ENCODE results near the gene PCDH15. TPM values are rescaled to one million over a fixed set of nuclear protein-coding genes. Genes with fewer than 3 reads are reported as not detected.

PCDH15 gene
- total RNA-seq, 1 experiment from 2014 or later, result not detected

GRCh38 chr10:54728511-54728910 lies 72.5 kb downstream of the PCDH15 start:
- BruUV-seq (replicated peaks), result no TSS peak
- no peaks in the 10 kb centered on the region for H3K36me3 ChIP-seq (ENCODE audit: insufficient read depth, low read length, poor library complexity, severe bottlenecking)
- TF ChIP-seq, protein P1, sequence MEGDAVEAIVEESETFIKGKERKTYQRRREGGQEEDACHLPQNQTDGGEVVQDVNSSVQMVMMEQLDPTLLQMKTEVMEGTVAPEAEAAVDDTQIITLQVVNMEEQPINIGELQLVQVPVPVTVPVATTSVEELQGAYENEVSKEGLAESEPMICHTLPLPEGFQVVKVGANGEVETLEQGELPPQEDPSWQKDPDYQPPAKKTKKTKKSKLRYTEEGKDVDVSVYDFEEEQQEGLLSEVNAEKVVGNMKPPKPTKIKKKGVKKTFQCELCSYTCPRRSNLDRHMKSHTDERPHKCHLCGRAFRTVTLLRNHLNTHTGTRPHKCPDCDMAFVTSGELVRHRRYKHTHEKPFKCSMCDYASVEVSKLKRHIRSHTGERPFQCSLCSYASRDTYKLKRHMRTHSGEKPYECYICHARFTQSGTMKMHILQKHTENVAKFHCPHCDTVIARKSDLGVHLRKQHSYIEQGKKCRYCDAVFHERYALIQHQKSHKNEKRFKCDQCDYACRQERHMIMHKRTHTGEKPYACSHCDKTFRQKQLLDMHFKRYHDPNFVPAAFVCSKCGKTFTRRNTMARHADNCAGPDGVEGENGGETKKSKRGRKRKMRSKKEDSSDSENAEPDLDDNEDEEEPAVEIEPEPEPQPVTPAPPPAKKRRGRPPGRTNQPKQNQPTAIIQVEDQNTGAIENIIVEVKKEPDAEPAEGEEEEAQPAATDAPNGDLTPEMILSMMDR (conservative IDR thresholded peaks at IDR 0.05; ENCODE audit: low read depth, low read length), result no peak
- TF ChIP-seq EZH2 (IDR thresholded peaks at IDR 0.05; ENCODE audit: borderline replicate concordance, low read depth, low read length, poor library complexity, severe bottlenecking), result no peak
- intact Hi-C loops (cut with micrococcal nuclease; ENCODE audit: unreplicated experiment), result no loop called here
- DNase-seq (ENCODE audit: low spot score), result no peak
- H3K9me3 ChIP-seq (ENCODE audit: low read depth, low read length, poor library complexity, severe bottlenecking), result peaks cover 15% of the 10 kb centered on the region
- H3K27me3 ChIP-seq (replicated peaks; ENCODE audit: insufficient read depth, low read depth, low read length, poor library complexity), result no peaks in the 10 kb centered on the region
- H3K4me3 ChIP-seq (ENCODE audit: low read depth, low read length, poor library complexity, severe bottlenecking), result no peak overlapping the region
- no peak overlapping the region for H3K27ac ChIP-seq (ENCODE audit: low read depth, low read length, poor library complexity, severe bottlenecking)
- POLR2A ChIA-PET (ENCODE audit: low non-redundant PET), result no interaction called here
- no peaks in the 10 kb centered on the region for H3K4me1 ChIP-seq (ENCODE audit: insufficient read depth, low read length, poor library complexity, severe bottlenecking)
- CTCF ChIA-PET, result no interaction called here

DNA sequence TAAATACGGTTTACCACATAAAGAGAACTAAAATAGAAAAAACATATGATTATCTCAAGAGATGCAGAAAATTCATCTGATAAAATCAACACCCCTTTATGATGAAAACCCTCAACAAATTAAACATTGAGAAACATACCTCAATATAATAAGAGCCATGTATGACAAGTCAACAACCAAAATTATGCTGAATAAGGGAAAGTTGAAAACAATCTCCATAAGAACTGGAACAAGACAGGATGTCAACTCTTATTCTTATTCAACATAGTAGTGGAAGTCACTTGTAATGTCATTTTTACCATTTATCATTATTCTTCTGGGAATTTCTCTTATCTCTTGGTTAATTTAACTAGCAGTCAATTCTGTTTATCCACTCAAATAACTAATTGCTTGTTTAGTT lies 79.0 kb downstream of the PCDH15 start:
- Histone ChIP-seq H3K36me3 (ENCODE audit: insufficient read depth, low read length, poor library complexity, severe bottlenecking) (no peaks in the 10 kb centered on the region), H3K27me3 (replicated peaks; ENCODE audit: insufficient read depth, low read depth, low read length, poor library complexity) (no peaks in the 10 kb centered on the region), H3K9me3 (ENCODE audit: low read depth, low read length, poor library complexity, severe bottlenecking) (peaks cover 26% of the 10 kb centered on the region), H3K4me1 (ENCODE audit: insufficient read depth, low read length, poor library complexity, severe bottlenecking) (no peaks in the 10 kb centered on the region), H3K27ac (ENCODE audit: low read depth, low read length, poor library complexity, severe bottlenecking) (no peak overlapping the region), H3K4me3 (ENCODE audit: low read depth, low read length, poor library complexity, severe bottlenecking) (no peak overlapping the region)
- BruUV-seq (replicated peaks), result no TSS peak
- POLR2A ChIA-PET (ENCODE audit: low non-redundant PET), result no interaction called here
- CTCF ChIA-PET, result no interaction called here
- DNase-seq (ENCODE audit: low spot score), result no peak
- TF ChIP-seq EZH2 (IDR thresholded peaks at IDR 0.05; ENCODE audit: borderline replicate concordance, low read depth, low read length, poor library complexity, severe bottlenecking), result no peak
- TF ChIP-seq, protein P1 (conservative IDR thresholded peaks at IDR 0.05; ENCODE audit: low read depth, low read length), result no peak
- intact Hi-C loops (cut with micrococcal nuclease; ENCODE audit: unreplicated experiment), result no loop called here

- CTCF ChIA-PET, result no interaction called here
- POLR2A ChIA-PET (ENCODE audit: low non-redundant PET), result no interaction called here
Measured at GRCh38 chr10:54710918-54711317, 90.1 kb downstream of the PCDH15 start.

More at GRCh38 chr10:54710918-54711317, 90.1 kb downstream of the PCDH15 start:
- H3K36me3 ChIP-seq (ENCODE audit: insufficient read depth, low read length, poor library complexity, severe bottlenecking), result no peaks in the 10 kb centered on the region
- peaks cover 14% of the 10 kb centered on the region for H3K9me3 ChIP-seq (ENCODE audit: low read depth, low read length, poor library complexity, severe bottlenecking)
- BruUV-seq (replicated peaks), result no TSS peak
- TF ChIP-seq, protein P1 (conservative IDR thresholded peaks at IDR 0.05; ENCODE audit: low read depth, low read length), result no peak
- TF ChIP-seq EZH2 (IDR thresholded peaks at IDR 0.05; ENCODE audit: borderline replicate concordance, low read depth, low read length, poor library complexity, severe bottlenecking), result no peak
- H3K27me3 ChIP-seq (replicated peaks; ENCODE audit: insufficient read depth, low read depth, low read length, poor library complexity), result no peaks in the 10 kb centered on the region
- intact Hi-C loops (cut with micrococcal nuclease; ENCODE audit: unreplicated experiment), result no loop called here
- no peak overlapping the region for H3K4me3 ChIP-seq (ENCODE audit: low read depth, low read length, poor library complexity, severe bottlenecking)
- H3K27ac ChIP-seq (ENCODE audit: low read depth, low read length, poor library complexity, severe bottlenecking), result no peak overlapping the region
- DNase-seq (ENCODE audit: low spot score), result no peak
- no peaks in the 10 kb centered on the region for H3K4me1 ChIP-seq (ENCODE audit: insufficient read depth, low read length, poor library complexity, severe bottlenecking)

All from A673 (cell line).